GM13977 (cell line): Measurements from ENCODE around the gene OR5B17.
"Not testable (repeated sequence)": the region's sequence is repeated elsewhere in the genome, so short reads cannot be mapped to it uniquely, and the experiment has no call there.

ENCODE experiments used
- DNase-seq: peaks from one replicate; pipeline ENCODE4 v3.0.0; 2012; ENCODE audit warnings: low spot score
- CTCF ChIP-seq: IDR thresholded peaks from 2 replicates; pipeline ENCODE4 v1.5.1; 2012; ENCODE audit warnings: mild to moderate bottlenecking, control low read depth; ENCODE audit not compliant: insufficient read depth; ENCODE audit errors: extremely low read depth, missing control alignments
- in situ Hi-C: fragments of 300-500 bp; cut with MboI; formaldehyde crosslinking; loops from one replicate; pipeline ENCODE4 v1.12.0; 2022; ENCODE audit warnings: low sequenced_read_pairs, low pct_unique_long_range_greater_than_20kb, mixed read lengths, inconsistent platforms; ENCODE audit not compliant: unreplicated experiment

OR5B17 gene

GRCh38 chr11:58358969-58359368 lies at the start of gene OR5B17:
Gene OR5B17, minus strand, starts transcription at chr11:58359069. Its CDS starts 0 bp downstream, at chr11:58359069.
- TF ChIP-seq CTCF = no peak
- in situ Hi-C loops = no loop called here
- no peak for DNase-seq

- no peak for TF ChIP-seq CTCF
- in situ Hi-C loops = no loop called here
- DNase-seq = no peak
These were observed 47.9 kb upstream of the OR5B17 start, which contains the start of gene OR5B3 for GRCh38 chr11:58406774-58407173. Gene OR5B3, minus strand, starts transcription at chr11:58406874. Its CDS starts 3,465 bp downstream, at chr11:58403409.

GRCh38 chr11:58399622-58400021 lies 40.8 kb upstream of the OR5B17 start:
- in situ Hi-C loops, DNase-seq: not testable (repeated sequence)

GRCh38 chr11:58395581-58395980 lies 36.7 kb upstream of the OR5B17 start:
- in situ Hi-C loops = no loop called here
- DNase-seq = no peak

GRCh38 chr11:58394195-58394594 lies 35.3 kb upstream of the OR5B17 start:
- in situ Hi-C loops = no loop called here
- no peak for DNase-seq
- TF ChIP-seq CTCF = no peak

More at GRCh38 chr11:58395581-58395980, 36.7 kb upstream of the OR5B17 start:
- TF ChIP-seq CTCF = no peak

- TF ChIP-seq CTCF = no peak
- in situ Hi-C loops = no loop called here
- no peak for DNase-seq
These were observed 33.9 kb upstream of the OR5B17 start for GRCh38 chr11:58392746-58393145.

GRCh38 chr11:58391879-58392278 lies 33.0 kb upstream of the OR5B17 start:
- no peak for DNase-seq
- TF ChIP-seq CTCF = no peak
- in situ Hi-C loops = no loop called here
